ENCODE results near the gene IFNGR1.
A peak's percentile ranks its signal among the peaks of the same experiment; 100 is the strongest.

The IFNGR1 gene

DNA sequence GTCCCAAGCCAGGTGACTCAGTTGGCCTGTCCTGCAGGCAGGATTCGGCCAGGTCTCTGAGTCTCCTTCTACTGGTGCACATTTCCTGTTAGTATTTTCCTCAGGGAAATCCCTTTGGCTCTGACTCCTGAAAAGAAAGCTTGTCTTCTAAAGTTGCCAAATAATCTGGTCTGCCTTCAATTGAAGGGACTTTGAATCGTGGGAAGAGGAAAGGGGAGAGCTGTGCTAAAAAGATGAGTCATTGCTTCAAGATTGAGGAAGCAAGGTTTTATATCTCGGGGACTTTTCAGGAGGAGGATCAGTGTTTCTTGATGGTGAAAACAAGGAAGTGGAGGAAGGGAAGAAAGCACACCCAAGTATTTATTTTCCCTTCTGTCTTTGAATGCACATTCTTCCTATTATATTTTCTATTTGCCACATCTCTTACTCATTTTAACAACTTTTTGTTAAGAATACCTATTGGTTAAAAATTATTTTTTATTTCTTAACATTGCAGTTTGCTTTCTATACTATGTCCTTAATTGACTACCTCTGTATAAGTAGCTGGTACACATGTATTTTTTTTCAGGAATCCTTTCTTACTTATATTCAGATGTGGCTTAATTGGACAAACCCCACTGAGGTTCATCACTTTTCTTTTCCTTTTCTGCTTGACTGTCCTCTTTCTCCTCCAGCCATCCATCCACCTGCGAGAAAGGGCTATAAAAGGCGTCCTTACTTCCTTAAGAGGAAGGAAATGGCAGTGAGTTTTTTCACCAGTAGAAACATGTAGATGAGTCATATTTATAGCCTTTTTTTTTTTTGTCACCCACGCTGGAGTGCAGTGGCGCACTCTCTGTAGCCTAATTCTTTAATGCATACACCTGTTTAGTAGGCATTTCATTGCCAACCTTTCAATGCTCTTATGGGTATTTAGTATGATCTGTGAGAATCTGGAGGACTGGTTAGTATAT is 15.0 kb upstream of the IFNGR1 start:
- Histone ChIP-seq H3K27me3 (ENCODE audit: insufficient read depth, low read length) (no peaks in the 10 kb centered on the region), H3K9me3 (ENCODE audit: insufficient read depth, low read depth, low read length) (no peaks in the 10 kb centered on the region), H3K27ac (ENCODE audit: low read length) (no peak overlapping the region), H3K4me1 (ENCODE audit: insufficient read depth, low read length) (no peaks in the 10 kb centered on the region), H3K4me3 (ENCODE audit: low read length) (no peak overlapping the region), H3K9ac (ENCODE audit: low read depth, low read length) (no peak overlapping the region), H3K36me3 (ENCODE audit: insufficient read depth, low read depth, low read length) (no peaks in the 10 kb centered on the region)

DNA sequence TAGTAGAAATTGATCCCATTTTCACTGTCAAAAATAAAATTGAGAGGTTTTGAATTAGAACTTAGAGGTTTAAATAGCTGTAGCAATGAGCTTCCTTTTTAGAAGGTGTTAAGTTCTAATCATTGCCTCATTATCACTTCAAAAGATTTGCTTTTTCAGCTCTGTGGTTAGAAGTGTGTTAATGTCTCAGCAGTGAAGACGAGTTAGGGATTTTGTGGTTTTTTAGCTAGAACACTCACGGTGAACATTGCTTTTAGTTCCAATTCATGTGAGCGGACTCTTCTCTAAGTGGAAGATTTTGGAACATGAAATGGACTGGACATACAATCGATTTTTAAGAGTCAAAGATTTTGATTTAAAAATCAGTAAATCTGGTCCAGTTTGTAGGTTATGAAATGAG is 12.7 kb upstream of the IFNGR1 start:
- Histone ChIP-seq H3K27ac (ENCODE audit: low read length) (no peak overlapping the region), H3K4me1 (ENCODE audit: insufficient read depth, low read length) (no peaks in the 10 kb centered on the region), H3K4me3 (ENCODE audit: low read length) (no peak overlapping the region), H3K36me3 (ENCODE audit: insufficient read depth, low read depth, low read length) (no peaks in the 10 kb centered on the region), H3K9me3 (ENCODE audit: insufficient read depth, low read depth, low read length) (no peaks in the 10 kb centered on the region), H3K9ac (ENCODE audit: low read depth, low read length) (no peak overlapping the region), H3K27me3 (ENCODE audit: insufficient read depth, low read length) (no peaks in the 10 kb centered on the region)

DNA sequence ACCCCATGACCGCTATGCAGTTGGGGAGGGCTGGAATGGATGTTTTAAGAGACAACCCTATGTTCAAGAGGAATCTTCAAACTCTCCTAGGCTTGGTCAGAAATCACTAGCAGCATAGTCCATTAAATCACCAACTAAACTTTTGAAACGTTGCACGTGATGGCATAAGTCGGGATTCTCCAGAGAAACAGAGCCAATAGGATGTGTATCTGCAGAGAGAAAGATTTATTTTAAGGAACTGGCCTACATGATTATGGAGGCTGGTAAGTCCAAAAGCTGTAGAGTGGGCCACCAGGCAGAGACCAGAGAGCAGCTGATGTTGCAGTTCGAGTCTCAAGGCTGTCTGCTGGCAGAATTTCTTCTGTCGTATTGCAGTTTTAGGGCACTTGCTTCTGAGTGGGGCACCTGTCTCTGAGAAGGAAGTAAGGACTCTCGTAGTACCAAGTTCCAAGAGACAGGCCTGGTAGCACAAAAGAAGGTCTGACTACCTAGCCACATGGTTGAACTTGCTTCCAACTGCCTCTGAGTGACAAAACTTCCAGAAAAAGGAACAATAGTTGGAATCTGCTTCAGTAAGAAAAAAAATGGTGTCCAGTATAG is 11.9 kb upstream of the IFNGR1 start:
- Histone ChIP-seq H3K27ac (ENCODE audit: low read length) (no peak overlapping the region), H3K4me3 (ENCODE audit: low read length) (no peak overlapping the region), H3K4me1 (ENCODE audit: insufficient read depth, low read length) (peaks cover under 1% of the 10 kb centered on the region; the same call in 1 of the 2 replicates), H3K9ac (ENCODE audit: low read depth, low read length) (no peak overlapping the region), H3K9me3 (ENCODE audit: insufficient read depth, low read depth, low read length) (no peaks in the 10 kb centered on the region), H3K36me3 (ENCODE audit: insufficient read depth, low read depth, low read length) (no peaks in the 10 kb centered on the region), H3K27me3 (ENCODE audit: insufficient read depth, low read length) (no peaks in the 10 kb centered on the region)

DNA sequence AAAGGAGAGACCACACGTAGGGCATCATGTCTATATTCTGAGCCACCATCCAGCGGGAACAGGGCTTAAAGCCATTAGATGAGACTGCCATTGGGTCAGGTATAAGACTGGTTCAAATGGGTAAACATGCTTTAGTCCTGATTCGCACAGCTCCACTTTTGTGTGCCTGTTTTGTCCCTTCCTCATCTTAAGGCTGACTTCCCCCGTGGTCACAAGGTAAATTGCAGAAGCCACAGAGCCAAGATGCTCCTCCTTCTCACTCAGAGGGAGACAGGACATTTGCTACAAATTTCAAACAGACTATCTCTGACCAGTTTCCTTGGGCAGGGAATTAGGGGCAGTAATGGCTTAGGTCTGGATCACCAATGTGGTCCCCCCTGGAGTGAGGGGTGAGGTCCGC is 11.4 kb upstream of the IFNGR1 start:
- Histone ChIP-seq H3K27ac (ENCODE audit: low read length) (no peak overlapping the region), H3K4me1 (ENCODE audit: insufficient read depth, low read length) (peaks cover 4% of the 10 kb centered on the region; the same call in 1 of the 2 replicates), H3K9me3 (ENCODE audit: insufficient read depth, low read depth, low read length) (no peaks in the 10 kb centered on the region), H3K36me3 (ENCODE audit: insufficient read depth, low read depth, low read length) (no peaks in the 10 kb centered on the region), H3K9ac (ENCODE audit: low read depth, low read length) (no peak overlapping the region), H3K4me3 (ENCODE audit: low read length) (no peak overlapping the region), H3K27me3 (ENCODE audit: insufficient read depth, low read length) (no peaks in the 10 kb centered on the region)

DNA sequence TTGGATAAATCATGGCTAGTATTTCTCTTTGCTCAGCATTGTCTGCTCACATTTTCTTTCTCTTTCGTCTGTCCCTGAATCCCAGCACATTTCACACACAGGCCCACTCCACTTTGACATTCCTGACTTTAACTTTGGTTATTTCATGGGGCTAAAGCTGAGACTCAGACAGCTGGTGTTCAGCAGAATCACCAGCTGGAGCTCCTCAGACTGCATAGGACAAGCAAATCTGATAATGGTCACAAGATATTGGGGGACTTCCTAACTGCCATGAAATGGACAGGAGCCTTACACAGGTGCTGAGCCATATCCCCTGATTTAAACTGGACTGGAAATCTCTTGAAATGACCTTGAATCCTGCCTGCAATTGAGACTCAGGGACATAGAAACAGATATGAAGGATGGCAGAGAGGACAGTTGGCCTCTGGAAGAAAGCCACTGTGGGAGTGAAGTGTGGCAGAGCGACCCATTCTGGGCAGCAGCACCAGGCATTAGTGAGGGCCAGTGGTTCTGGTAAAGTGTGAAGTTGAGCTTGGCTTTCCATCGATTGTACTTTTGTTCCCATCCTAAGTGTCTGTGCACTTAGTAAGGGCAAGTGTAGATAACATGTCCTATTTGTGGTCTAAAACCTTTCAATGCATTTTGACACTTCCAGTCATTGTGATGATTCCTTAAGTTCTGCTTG is 10.0 kb upstream of the IFNGR1 start:
- no peak overlapping the region for H3K9ac ChIP-seq (ENCODE audit: low read depth, low read length)
- H3K27ac ChIP-seq (ENCODE audit: low read length) = no peak overlapping the region
- H3K4me3 ChIP-seq (ENCODE audit: low read length) = no peak overlapping the region
- H3K9me3 ChIP-seq (ENCODE audit: insufficient read depth, low read depth, low read length) = no peaks in the 10 kb centered on the region
- peaks cover 4% of the 10 kb centered on the region; the same call in 1 of the 2 replicates for H3K4me1 ChIP-seq (ENCODE audit: insufficient read depth, low read length)
- H3K36me3 ChIP-seq (ENCODE audit: insufficient read depth, low read depth, low read length) = no peaks in the 10 kb centered on the region
- H3K27me3 ChIP-seq (ENCODE audit: insufficient read depth, low read length) = no peaks in the 10 kb centered on the region

DNA sequence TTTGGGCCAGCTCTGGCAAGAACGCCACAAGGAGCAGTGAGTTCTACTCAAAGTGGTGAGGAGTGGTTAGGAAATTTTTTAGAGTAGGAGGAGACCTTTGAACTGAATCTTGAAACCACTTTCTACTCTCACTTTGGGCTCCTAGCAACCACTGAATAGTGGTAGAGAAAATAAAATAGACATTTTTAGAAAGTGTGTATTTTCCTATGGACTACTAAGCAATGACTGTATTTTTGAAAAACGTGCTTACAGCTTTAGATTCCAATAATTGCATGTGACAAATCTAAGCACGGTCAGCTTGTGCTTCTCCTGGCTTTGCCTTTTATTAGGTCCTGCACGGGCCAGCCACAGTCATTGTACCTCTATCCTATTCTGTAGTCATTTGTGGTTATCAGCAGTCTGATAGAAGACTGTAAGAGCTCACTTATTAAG is 8.7 kb upstream of the IFNGR1 start:
- peaks cover 4% of the 10 kb centered on the region; the same call in 1 of the 2 replicates for H3K4me1 ChIP-seq (ENCODE audit: insufficient read depth, low read length)
- no peak overlapping the region for H3K4me3 ChIP-seq (ENCODE audit: low read length)
- no peaks in the 10 kb centered on the region for H3K9me3 ChIP-seq (ENCODE audit: insufficient read depth, low read depth, low read length)
- H3K27ac ChIP-seq (ENCODE audit: low read length) = no peak overlapping the region
- no peaks in the 10 kb centered on the region for H3K27me3 ChIP-seq (ENCODE audit: insufficient read depth, low read length)
- no peak overlapping the region for H3K9ac ChIP-seq (ENCODE audit: low read depth, low read length)
- no peaks in the 10 kb centered on the region for H3K36me3 ChIP-seq (ENCODE audit: insufficient read depth, low read depth, low read length)

DNA sequence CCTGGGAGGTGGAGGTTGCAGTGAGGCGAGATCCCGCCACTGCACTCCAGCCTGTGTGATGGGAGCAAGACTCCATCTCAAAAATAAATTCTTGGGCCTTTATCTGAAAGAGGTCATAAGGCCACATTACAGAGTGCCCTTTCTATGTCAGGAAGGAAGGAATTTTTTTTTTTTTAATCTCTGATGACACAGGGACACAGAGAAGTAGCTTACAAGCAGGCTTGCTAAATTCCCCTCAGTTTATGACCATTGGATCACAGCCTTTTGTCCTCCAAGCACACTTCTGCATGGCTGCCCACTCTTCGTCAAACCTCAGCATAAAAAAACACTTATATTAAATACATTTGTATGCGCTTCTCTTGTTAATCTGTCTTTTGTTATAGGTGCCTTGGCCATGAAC is 7.5 kb upstream of the IFNGR1 start:
- Histone ChIP-seq H3K9ac (ENCODE audit: low read depth, low read length) (no peak overlapping the region), H3K9me3 (ENCODE audit: insufficient read depth, low read depth, low read length) (no peaks in the 10 kb centered on the region), H3K4me3 (ENCODE audit: low read length) (no peak overlapping the region), H3K27me3 (ENCODE audit: insufficient read depth, low read length) (no peaks in the 10 kb centered on the region), H3K4me1 (ENCODE audit: insufficient read depth, low read length) (peaks cover 4% of the 10 kb centered on the region; the same call in 1 of the 2 replicates), H3K27ac (ENCODE audit: low read length) (no peak overlapping the region), H3K36me3 (ENCODE audit: insufficient read depth, low read depth, low read length) (no peaks in the 10 kb centered on the region)

DNA sequence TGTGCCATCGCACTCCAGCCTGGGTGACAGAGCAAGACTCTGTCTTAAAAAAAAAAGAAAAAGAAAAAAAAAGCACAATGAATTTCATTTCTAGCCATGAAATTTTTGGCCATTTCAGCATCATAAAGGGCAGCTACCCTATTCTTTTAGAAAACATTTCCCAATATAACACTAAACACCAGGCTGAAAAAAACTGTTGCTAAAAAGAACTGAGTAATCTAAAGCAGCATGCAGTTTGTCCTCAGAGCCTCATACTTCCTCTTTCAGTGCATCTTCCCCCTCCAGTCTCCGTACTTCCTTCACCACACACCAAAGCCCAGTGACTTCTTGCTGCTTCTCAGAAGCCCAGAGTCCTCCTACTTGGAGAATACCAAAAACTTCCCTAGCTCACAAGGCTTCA is 5.6 kb upstream of the IFNGR1 start:
- Histone ChIP-seq H3K27ac (ENCODE audit: low read length) (no peak overlapping the region), H3K36me3 (ENCODE audit: insufficient read depth, low read depth, low read length) (no peaks in the 10 kb centered on the region), H3K27me3 (ENCODE audit: insufficient read depth, low read length) (no peaks in the 10 kb centered on the region), H3K9ac (ENCODE audit: low read depth, low read length) (no peak overlapping the region), H3K4me1 (ENCODE audit: insufficient read depth, low read length) (peaks cover 5% of the 10 kb centered on the region; the same call in 1 of the 2 replicates), H3K9me3 (ENCODE audit: insufficient read depth, low read depth, low read length) (no peaks in the 10 kb centered on the region), H3K4me3 (ENCODE audit: low read length) (no peak overlapping the region)

DNA sequence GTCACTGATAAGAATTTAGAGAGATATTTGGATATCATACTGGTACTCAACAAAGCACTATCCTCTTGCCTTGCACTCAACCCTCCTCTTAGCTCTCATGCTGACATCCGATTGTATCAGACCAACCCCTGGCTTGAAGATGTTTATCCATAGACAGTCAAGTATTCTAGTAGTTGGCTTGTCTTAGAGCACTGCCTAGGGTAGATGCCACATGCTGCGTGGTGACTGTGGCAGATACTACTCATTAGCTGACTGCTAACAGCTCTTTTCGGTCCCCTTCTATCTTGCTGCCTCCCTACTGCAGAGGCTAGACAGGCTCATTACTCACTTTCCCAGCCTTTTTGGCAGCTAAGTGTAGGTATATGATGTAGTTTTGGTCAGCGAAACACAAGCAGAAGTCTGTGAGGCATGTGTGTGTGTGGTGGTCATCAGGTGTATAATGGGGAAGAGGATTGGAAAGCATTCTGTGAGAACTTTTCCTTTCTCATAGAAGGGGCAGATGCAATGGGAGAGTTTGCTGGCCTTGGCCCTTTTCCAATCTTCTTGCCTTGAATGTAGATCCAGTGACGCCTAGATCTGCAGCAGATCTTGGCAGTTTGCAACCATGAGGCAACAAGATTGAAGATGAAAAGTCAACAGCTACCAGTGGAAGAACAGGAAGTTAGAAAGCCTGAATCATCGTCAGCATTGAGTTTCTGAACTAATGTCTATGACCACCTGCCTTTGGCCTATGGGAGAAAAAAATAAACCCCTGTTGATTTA is 4.4 kb upstream of the IFNGR1 start:
- Histone ChIP-seq H3K27ac (ENCODE audit: low read length) (no peak overlapping the region), H3K9ac (ENCODE audit: low read depth, low read length) (no peak overlapping the region)

DNA sequence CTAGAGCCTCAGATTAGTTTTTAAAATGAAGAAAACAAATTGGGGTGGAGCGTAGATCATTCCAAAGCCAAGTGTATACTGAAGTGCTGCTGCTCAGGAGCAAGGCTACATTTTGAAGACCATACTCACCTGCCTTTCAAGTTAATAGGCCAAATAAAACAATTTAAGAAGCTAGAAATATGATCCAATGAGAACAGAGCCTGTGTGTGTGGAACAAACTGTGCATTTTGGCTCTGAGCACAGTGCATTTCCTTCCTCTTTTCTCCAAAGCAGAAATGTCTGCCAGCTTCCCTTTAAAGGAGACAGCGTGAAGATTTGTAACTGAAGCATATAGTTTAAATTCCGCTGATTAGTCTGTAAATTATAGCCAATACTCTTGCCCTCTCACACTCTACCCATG is 3.2 kb upstream of the IFNGR1 start:
- H3K9me3 ChIP-seq (ENCODE audit: insufficient read depth, low read depth, low read length) = no peaks in the 10 kb centered on the region
- no peak overlapping the region for H3K27ac ChIP-seq (ENCODE audit: low read length)
- H3K27me3 ChIP-seq (ENCODE audit: insufficient read depth, low read length) = no peaks in the 10 kb centered on the region
- no peak overlapping the region for H3K9ac ChIP-seq (ENCODE audit: low read depth, low read length)
- H3K36me3 ChIP-seq (ENCODE audit: insufficient read depth, low read depth, low read length) = no peaks in the 10 kb centered on the region
- no peak overlapping the region for H3K4me3 ChIP-seq (ENCODE audit: low read length)
- H3K4me1 ChIP-seq (ENCODE audit: insufficient read depth, low read length) = peaks cover 13% of the 10 kb centered on the region; the same call in 1 of the 2 replicates

More for the DNA sequence above, 4.4 kb upstream of the IFNGR1 start:
- no peaks in the 10 kb centered on the region for H3K36me3 ChIP-seq (ENCODE audit: insufficient read depth, low read depth, low read length)
- peaks cover 9% of the 10 kb centered on the region; the same call in 1 of the 2 replicates for H3K4me1 ChIP-seq (ENCODE audit: insufficient read depth, low read length)
- H3K27me3 ChIP-seq (ENCODE audit: insufficient read depth, low read length) = no peaks in the 10 kb centered on the region
- H3K4me3 ChIP-seq (ENCODE audit: low read length) = no peak overlapping the region
- H3K9me3 ChIP-seq (ENCODE audit: insufficient read depth, low read depth, low read length) = no peaks in the 10 kb centered on the region

DNA sequence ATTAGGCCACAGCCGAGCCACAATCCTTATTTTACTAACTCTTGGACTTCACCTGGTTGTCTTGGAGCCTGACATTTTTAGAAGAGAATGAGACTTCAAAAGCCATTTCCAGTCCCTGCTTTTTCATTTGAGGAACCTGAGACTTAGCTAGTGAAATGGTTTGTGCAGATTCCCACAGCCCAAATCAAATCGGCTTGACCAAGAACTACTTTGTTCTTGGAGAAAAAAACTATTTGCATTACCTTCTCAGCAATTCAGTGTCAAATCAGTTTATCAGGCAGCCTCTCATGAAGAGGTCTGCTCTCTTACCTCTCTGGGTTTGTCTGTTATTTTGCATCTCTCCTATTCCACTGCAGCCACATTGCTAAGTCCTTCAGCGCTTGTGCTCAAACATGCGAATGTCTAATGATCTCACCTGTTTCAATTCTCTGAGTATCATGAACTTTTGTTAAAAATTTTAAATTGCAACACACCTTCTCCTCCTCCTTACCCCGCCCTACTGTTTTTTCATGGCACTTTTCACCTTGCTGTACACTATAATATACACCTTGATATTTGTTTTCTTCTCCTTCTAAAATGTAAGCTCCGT is 573 bp upstream of the IFNGR1 start:
- Histone ChIP-seq H3K27me3 (ENCODE audit: insufficient read depth, low read length) (no peaks in the 10 kb centered on the region), H3K36me3 (ENCODE audit: insufficient read depth, low read depth, low read length) (no peaks in the 10 kb centered on the region), H3K4me1 (ENCODE audit: insufficient read depth, low read length) (peaks cover 9% of the 10 kb centered on the region; the same call in 1 of the 2 replicates), H3K9me3 (ENCODE audit: insufficient read depth, low read depth, low read length) (no peaks in the 10 kb centered on the region), H3K9ac (ENCODE audit: low read depth, low read length) (peak overlapping the region; percentile 89; the same call in 1 of the 2 replicates), H3K27ac (ENCODE audit: low read length) (peak overlapping the region; percentile 29), H3K4me3 (ENCODE audit: low read length) (peak overlapping the region; percentile 93)

Data from iPS-20b (cell line).